HFFc6 (cell line): ENCODE data around the gene NPRL2. TPM values are rescaled to one million over a fixed set of nuclear protein-coding genes. Genes with fewer than 3 reads are reported as not detected.

Experiments
- DNase-seq: peaks from one replicate; pipeline ENCODE4 v3.0.0-alpha.2; 2018
- H3K27ac Mint-ChIP-seq: 2 replicates; pipeline ENCODE4 v1.8.0; 2020; ENCODE audit warnings: mild to moderate bottlenecking, mixed read lengths
- H3K27me3 Mint-ChIP-seq: 2 replicates; pipeline ENCODE4 v1.8.0; 2021; ENCODE audit warnings: mild to moderate bottlenecking, moderate library complexity, mixed read lengths; ENCODE audit not compliant: insufficient read depth
- H3K36me3 Mint-ChIP-seq: 2 replicates; pipeline ENCODE4 v1.8.0; 2021; ENCODE audit warnings: low read depth, mixed read lengths
- H3K4me1 Mint-ChIP-seq: 2 replicates; pipeline ENCODE4 v1.8.0; 2020; ENCODE audit warnings: low read depth, mixed read lengths
- H3K4me3 Mint-ChIP-seq: 2 replicates; pipeline ENCODE4 v1.8.0; 2020; ENCODE audit warnings: mild to moderate bottlenecking, moderate library complexity, mixed read lengths
- H3K9me3 Mint-ChIP-seq: 2 replicates; pipeline ENCODE4 v1.8.0; 2020; ENCODE audit warnings: mild to moderate bottlenecking, mixed read lengths
- total RNA-seq, 6 experiments: library from RNA; stranded (reverse); fragmentation: NEBNext Ultra II Directional; extraction: Animal tissue kit (Norgen Biotek cat#: 25700); gene quantifications; 2 replicates in 1 of 6; 3 replicates in 5 of 6; pipeline ENCODE4 v1.2.3, GENCODE V29; 2021
- TF ChIP-seq, protein P1 (sequence below): fragments of 200-600 bp; sonication (generic); IDR thresholded peaks from 2 replicates; pipeline ENCODE4 v1.5.0; 2021; ENCODE audit warnings: antibody characterized with exemption, mild to moderate bottlenecking

Gene NPRL2
- total RNA-seq, 6 experiments from 2014 or later, result 12.3 to 18.7 (median 17.4) TPM

DNA sequence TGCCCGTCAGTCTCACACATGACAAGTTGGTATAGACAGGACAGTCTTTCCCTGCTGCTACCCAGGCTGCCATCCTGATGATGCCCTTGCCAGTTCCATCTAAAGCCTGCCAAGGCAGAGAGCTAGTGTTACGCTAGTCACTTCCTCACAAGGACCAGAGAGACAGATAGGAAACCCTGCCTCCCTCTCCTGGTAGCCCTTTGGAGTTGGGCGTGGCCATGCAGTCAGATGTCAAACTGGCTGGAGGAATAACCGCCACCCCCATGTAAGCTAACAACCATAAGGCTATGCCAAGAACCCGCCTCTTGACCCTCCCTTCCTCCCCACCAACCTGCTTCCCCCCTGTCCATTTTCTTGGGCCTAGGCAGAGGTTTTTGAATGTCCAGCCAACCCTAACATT lies 6.0 kb upstream of the NPRL2 start:
- Mint-ChIP-seq H3K4me3 (peak overlapping the region; percentile 97), H3K27ac (no peak overlapping the region), H3K9me3 (no peaks in the 10 kb centered on the region), H3K27me3 (peaks cover 3% of the 10 kb centered on the region; the same call in 1 of the 2 replicates), H3K4me1 (peaks cover 40% of the 10 kb centered on the region), H3K36me3 (peaks cover 24% of the 10 kb centered on the region)
- TF ChIP-seq, protein P1, sequence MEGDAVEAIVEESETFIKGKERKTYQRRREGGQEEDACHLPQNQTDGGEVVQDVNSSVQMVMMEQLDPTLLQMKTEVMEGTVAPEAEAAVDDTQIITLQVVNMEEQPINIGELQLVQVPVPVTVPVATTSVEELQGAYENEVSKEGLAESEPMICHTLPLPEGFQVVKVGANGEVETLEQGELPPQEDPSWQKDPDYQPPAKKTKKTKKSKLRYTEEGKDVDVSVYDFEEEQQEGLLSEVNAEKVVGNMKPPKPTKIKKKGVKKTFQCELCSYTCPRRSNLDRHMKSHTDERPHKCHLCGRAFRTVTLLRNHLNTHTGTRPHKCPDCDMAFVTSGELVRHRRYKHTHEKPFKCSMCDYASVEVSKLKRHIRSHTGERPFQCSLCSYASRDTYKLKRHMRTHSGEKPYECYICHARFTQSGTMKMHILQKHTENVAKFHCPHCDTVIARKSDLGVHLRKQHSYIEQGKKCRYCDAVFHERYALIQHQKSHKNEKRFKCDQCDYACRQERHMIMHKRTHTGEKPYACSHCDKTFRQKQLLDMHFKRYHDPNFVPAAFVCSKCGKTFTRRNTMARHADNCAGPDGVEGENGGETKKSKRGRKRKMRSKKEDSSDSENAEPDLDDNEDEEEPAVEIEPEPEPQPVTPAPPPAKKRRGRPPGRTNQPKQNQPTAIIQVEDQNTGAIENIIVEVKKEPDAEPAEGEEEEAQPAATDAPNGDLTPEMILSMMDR, result no peak
- DNase-seq, result no peak

DNA sequence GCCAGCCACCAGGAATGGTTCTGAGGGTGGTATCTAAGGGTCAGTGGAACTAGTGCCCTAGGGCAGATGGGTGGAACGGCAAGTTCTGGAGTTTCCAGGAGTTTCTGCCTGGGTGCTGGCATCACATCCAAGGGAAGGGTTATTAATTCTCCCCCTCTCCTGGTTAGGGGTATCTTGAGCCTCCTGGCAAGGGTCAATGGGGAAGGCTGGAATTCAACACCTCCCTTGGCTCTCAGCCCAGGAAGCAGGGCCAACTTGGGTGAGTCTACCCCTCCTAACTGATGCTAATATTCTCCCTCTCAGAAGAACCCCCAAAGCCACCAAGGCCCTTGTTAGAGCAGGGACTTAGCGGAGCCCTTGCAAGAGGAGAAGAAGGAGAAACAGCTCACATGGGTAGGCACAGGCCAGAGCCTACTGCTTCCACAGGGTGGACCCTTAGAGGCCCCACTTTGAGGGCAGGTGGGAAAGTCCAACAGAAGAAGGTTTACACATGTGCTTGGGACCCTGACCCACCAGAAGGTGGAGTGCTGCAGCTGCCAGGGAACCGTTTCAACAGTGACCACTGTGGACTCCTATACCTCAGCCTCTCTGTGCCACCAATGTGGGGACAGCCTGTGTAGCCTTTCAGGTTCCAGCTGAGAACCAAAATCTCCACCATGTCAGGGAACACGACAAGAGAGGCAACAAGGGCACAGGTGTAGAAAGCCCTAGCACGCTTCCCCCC lies 5.4 kb upstream of the NPRL2 start:
- peak overlapping the region; percentile 97 for H3K4me3 Mint-ChIP-seq
- TF ChIP-seq, protein P1, result peak; percentile 32; the same call in 1 of the 2 replicates
- peaks cover 3% of the 10 kb centered on the region; the same call in 1 of the 2 replicates for H3K27me3 Mint-ChIP-seq
- no peaks in the 10 kb centered on the region for H3K9me3 Mint-ChIP-seq
- H3K36me3 Mint-ChIP-seq, result peaks cover 24% of the 10 kb centered on the region
- H3K27ac Mint-ChIP-seq, result no peak overlapping the region
- DNase-seq, result no peak
- H3K4me1 Mint-ChIP-seq, result peaks cover 45% of the 10 kb centered on the region

DNA sequence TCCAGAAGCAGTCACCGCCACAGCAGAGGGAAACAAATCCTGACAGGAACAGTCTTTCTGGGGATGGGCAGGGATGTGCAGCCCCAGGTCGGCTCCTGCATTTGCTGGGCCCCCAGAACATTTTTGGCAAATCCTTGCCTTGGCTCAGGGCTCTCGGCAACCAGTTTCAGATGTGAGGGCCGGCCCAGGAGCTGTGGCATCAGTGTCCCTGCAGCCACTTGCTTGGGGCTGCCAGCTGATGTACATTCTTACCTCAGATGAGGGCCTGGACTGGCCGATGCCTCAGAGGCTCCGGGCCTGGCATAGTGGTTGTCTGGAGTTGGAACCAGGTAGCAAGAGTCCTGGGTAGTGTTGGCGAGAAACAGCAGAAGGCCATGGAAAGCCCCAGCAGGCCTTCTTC lies 4.3 kb upstream of the NPRL2 start:
- peaks cover 53% of the 10 kb centered on the region for H3K4me1 Mint-ChIP-seq
- peaks cover 24% of the 10 kb centered on the region for H3K36me3 Mint-ChIP-seq
- TF ChIP-seq, protein P1, result no peak
- DNase-seq, result no peak
- H3K27me3 Mint-ChIP-seq, result peaks cover 4% of the 10 kb centered on the region; the same call in 1 of the 2 replicates
- no peak overlapping the region for H3K4me3 Mint-ChIP-seq
- no peak overlapping the region for H3K27ac Mint-ChIP-seq
- H3K9me3 Mint-ChIP-seq, result no peaks in the 10 kb centered on the region

DNA sequence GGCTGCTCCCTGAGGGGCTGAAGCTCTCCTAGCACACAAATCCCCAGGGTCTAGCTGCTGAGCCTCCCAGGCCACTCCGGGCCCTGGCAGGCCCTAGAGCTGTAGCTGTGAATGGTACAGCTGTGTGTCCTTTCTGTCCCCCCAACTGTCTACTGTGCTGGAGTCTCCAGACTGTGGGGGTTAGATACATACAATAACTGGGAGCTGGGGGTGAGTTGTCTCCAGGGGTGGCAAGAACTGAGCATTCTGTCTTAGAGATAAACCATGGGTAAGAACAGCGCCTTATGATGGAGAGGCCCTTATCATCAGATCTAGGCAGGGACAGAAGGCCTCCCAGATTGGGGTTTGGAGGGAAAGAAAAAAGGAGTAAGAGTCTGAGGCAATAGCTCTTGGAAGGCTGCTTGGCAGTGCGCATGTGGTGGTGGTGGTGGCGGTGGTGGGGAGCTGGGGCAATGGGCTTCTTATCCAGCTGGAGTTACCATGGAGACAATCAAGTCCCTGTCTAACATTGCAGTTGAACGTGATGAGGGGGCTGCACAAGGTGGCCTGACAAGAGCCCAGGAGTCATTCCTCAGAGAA lies 3.7 kb upstream of the NPRL2 start:
- no peak overlapping the region; the same call in 1 of the 2 replicates for H3K27ac Mint-ChIP-seq
- no peaks in the 10 kb centered on the region for H3K9me3 Mint-ChIP-seq
- H3K27me3 Mint-ChIP-seq, result peaks cover 4% of the 10 kb centered on the region; the same call in 1 of the 2 replicates
- peaks cover 55% of the 10 kb centered on the region for H3K4me1 Mint-ChIP-seq
- TF ChIP-seq, protein P1, result no peak
- peaks cover 24% of the 10 kb centered on the region for H3K36me3 Mint-ChIP-seq
- no peak for DNase-seq
- H3K4me3 Mint-ChIP-seq, result no peak overlapping the region

DNA sequence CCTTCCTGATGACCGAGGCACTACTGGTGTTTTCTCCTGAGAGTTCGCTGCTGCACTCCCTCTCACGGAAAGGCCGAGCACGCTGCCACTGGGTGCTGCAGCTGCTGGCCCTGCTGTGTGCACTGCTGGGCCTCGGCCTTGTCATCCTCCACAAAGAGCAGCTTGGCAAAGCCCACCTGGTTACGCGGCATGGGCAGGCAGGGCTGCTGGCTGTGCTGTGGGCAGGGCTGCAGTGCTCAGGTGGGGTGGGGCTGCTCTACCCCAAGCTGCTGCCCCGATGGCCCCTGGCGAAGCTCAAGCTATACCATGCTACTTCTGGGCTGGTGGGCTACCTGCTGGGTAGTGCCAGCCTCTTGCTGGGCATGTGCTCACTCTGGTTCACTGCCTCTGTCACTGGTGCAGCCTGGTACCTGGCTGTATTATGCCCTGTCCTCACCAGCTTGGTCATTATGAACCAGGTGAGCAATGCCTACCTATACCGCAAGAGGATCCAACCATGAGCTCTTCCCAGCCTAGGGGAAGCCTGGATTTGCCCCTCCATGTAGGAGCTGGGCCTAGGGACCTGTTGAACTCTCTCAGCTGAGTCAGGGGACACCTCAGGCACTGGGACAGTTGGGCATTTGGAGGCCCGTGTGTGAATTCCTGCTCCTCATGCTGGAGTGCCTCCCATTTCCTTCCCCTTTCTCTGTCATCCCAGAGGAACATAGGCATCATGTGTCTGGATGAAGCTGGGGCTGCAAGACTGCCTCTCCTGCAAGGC lies 2.9 kb upstream of the NPRL2 start:
- no peak overlapping the region for H3K4me3 Mint-ChIP-seq
- H3K27ac Mint-ChIP-seq, result peak overlapping the region; percentile 45
- peaks cover 4% of the 10 kb centered on the region; the same call in 1 of the 2 replicates for H3K27me3 Mint-ChIP-seq
- DNase-seq, result no peak
- H3K4me1 Mint-ChIP-seq, result peaks cover 54% of the 10 kb centered on the region
- no peaks in the 10 kb centered on the region for H3K9me3 Mint-ChIP-seq
- peaks cover 20% of the 10 kb centered on the region for H3K36me3 Mint-ChIP-seq
- TF ChIP-seq, protein P1, result no peak
